AG04449 (cell line): ENCODE data around the gene HYAL1.
"Not testable (repeated sequence)": the region's sequence is repeated elsewhere in the genome, so short reads cannot be mapped to it uniquely, and the experiment has no call there.

ENCODE experiments used
- CTCF ChIA-PET: fragments of 350-600 bp; formaldehyde crosslinking; extraction: SDS; loops from one replicate; lab custom pipeline; 2021; ENCODE audit warnings: antibody characterized with exemption; lab: Yijun Ruan, JAX
- POLR2A ChIA-PET: fragments of 400-600, 350-600 bp; formaldehyde crosslinking; extraction: SDS; loops from one replicate; lab custom pipeline; 2020; ENCODE audit warnings: antibody characterized with exemption, inconsistent platforms; lab: Yijun Ruan, JAX
- DNase-seq: peaks from one replicate; pipeline ENCODE4 v3.0.0-alpha.2; 2010; ENCODE audit warnings: low read depth, low spot score
- H3K4me3 ChIP-seq: 2 replicates; pipeline ENCODE4 v1.5.1; 2011; ENCODE audit warnings: low read depth, mild to moderate bottlenecking, control low read depth, low read length
- TF ChIP-seq, protein P1 (sequence below): IDR thresholded peaks from one replicate; pipeline ENCODE4 v1.5.1; 2011; ENCODE audit warnings: mild to moderate bottlenecking, moderate library complexity, low read length, control low read depth, inconsistent platforms; ENCODE audit not compliant: insufficient read depth; ENCODE audit errors: missing control alignments

Gene HYAL1

DNA sequence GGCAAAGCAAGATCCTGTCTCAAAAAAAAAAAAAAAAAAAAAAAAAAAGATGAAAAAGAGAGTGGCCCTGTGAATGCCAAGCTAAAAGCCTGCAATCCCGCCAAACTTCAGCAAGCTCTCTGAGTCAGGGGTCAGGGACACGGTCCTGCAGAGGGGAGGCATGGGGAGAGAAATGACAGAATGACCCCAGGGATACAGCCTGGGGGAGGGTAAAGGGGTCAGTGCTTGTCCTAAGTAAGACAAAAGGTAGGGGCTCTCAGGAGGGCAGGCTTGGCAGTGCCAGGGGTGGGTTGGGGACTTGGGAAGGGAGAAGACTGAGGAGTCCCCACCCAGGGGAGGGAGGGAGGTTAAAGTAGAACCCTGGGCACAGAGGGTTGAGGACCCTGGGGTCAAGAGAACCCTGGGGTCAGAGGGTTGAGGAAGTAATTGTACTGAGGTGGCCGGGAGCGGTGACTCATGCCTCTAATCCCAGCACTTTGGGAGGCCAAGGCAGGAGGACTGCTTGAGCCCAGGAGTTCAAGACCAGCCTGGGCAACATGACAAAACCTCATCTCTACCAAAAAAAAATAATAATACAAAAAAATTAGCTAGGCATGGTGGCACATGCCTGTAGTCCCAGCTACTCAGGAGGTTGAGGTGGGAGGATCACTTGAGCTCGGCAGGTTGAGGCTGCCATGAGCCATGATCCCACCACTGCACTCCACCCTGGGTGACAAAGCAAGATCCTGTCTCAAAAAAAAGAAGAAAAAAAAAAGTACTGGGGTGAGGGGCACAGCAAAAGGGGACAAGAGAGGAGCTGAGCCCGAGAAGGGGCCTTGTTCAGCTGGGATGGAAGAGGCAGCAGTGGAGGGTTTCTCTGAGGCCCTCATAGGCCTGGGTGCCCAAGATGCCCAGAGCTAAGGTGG lies 39.6 kb downstream of the HYAL1 start:
- TF ChIP-seq, protein P1, sequence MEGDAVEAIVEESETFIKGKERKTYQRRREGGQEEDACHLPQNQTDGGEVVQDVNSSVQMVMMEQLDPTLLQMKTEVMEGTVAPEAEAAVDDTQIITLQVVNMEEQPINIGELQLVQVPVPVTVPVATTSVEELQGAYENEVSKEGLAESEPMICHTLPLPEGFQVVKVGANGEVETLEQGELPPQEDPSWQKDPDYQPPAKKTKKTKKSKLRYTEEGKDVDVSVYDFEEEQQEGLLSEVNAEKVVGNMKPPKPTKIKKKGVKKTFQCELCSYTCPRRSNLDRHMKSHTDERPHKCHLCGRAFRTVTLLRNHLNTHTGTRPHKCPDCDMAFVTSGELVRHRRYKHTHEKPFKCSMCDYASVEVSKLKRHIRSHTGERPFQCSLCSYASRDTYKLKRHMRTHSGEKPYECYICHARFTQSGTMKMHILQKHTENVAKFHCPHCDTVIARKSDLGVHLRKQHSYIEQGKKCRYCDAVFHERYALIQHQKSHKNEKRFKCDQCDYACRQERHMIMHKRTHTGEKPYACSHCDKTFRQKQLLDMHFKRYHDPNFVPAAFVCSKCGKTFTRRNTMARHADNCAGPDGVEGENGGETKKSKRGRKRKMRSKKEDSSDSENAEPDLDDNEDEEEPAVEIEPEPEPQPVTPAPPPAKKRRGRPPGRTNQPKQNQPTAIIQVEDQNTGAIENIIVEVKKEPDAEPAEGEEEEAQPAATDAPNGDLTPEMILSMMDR: no peak
- peak overlapping the region; percentile 36 for H3K4me3 ChIP-seq
- ChIA-PET CTCF (interaction anchor here (0.8 to 40.0 kb wide), 10 partner anchors 9 to 72 kb away, joined by 3 to 1609 read pairs (median 3); partner anchors contain the start of genes GNAI2 and GNAT1), POLR2A (interaction anchor here (0.6 to 2.9 kb wide), 12 partner anchors 9 to 64 kb away, joined by 3 to 14 read pairs (median 4); partner anchors contain the start of gene GNAI2)
- DNase-seq: no peak

DNA sequence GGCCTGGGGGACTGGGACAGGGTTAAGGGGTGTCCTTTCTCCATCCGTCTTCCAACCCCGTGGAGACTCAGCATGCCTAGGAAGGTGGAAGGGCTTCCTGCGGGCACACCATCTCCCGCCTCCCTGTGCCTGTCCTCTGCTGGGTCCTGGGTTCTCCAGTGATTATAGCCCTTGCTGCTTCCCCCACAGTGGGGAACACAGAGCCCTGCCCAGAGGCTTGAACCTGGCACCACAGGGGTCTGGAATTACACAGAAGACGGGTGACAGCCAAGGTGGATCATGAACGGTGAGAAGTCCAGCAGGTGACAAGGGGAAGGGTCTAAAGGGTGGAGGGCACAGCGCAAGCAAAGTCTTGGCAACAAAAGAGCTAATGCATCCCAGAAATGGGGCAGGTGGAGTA lies 40.6 kb downstream of the HYAL1 start:
- CTCF ChIA-PET: interaction anchor here (0.8 to 40.0 kb wide), 5 partner anchors 10 to 71 kb away, joined by 3 to 1609 read pairs (median 4); partner anchors contain the start of gene GNAI2

DNA sequence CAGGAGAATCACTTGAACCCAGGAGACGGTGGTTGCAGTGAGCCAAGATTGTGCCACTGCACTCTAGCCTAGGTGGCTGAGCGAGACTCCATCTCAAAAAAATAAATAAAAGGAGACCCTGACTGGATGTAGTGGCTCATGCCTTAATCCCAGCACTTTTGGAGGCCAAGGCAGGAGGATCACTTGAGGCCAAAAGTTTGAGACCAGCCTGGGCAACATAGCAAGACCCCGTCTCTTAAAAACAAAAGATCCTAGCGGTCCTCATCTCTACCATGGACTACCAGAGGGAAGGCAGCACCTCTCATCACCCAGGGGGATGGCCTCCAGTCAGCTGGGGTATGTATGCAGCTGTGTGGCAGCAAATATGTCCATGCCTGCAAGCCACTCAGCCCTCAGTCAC lies 41.2 kb downstream of the HYAL1 start:
- CTCF ChIA-PET: interaction anchor here (40.0 to 47.4 kb wide), 2 partner anchors 4 to 23 kb away, joined by 1609 read pairs; partner anchors contain the start of genes GNAI2, LSMEM2 and SEMA3B
- DNase-seq, H3K4me3 ChIP-seq, POLR2A ChIA-PET: not testable (repeated sequence)

More for the DNA sequence above, 40.6 kb downstream of the HYAL1 start:
- DNase-seq: no peak
- POLR2A ChIA-PET: interaction anchor here (0.6 to 2.9 kb wide), 3 partner anchors 16 to 36 kb away, joined by 3 to 14 read pairs (median 7); partner anchors contain the start of gene GNAI2
- TF ChIP-seq, protein P1: no peak
- no peak overlapping the region for H3K4me3 ChIP-seq

DNA sequence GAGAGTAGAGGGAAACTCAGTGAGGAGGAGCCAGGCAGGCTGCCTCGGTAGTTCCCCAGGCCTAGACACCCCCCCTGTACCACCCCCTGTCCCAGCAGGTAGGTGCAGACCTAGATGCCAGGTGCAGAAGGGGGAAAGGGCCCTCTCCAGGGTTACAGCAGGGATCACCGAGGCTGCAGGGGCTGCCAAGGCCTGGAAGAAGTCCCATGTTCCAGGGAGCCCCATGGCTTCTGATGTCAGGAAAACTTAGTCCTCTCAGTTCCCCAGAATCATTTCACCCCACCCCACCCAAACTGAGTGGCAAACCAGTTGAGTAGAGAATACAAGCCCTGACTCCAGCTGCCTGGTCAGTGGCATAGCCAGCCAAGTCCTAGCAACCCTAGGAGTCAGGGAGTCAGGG lies 41.9 kb downstream of the HYAL1 start:
- ChIA-PET POLR2A (interaction anchor here (0.6 to 0.7 kb wide), 2 partner anchors 13 to 26 kb away, joined by 3 read pairs; no protein-coding TSS in a partner anchor), CTCF (interaction anchor here (0.8 to 47.4 kb wide), 7 partner anchors 4 to 68 kb away, joined by 3 to 1609 read pairs (median 4); partner anchors contain the start of genes GNAI2, LSMEM2, SEMA3B and SLC38A3)
- TF ChIP-seq, protein P1: no peak

DNA sequence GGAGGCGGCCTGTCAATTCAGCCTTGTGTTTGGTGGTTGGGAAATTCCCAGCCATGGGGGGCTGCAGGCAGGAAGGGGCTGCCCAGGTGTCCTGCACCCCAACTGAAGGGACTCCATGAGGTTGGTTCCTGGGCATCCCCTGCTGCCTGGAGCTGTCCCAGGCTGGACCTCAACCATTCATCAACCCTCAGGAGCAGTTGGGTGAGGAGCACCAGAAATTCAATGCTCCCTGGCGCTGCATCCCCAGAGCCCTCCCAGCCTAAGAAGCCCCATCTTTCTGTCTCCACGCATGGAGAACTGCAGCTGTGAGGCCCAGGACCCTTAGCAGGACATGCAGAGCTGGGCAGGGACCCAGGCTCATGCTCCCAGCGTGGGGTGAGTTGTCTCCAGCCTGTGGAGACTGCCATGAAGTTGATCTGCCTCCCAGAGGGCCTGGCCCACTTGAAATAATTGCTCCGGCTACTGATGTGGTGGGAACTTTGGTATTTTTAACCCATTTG lies 42.4 kb downstream of the HYAL1 start:
- ChIA-PET POLR2A (interaction anchor here (0.6 to 0.7 kb wide), 2 partner anchors 12 to 25 kb away, joined by 3 read pairs; no protein-coding TSS in a partner anchor), CTCF (interaction anchor here (0.8 to 47.4 kb wide), 8 partner anchors 5 to 67 kb away, joined by 3 to 1609 read pairs (median 7); partner anchors contain the start of genes GNAI2, LSMEM2, SEMA3B and SLC38A3)
- no peak for DNase-seq
- TF ChIP-seq, protein P1: no peak
- peak overlapping the region; percentile 57 for H3K4me3 ChIP-seq

More for the DNA sequence above, 41.9 kb downstream of the HYAL1 start:
- no peak overlapping the region for H3K4me3 ChIP-seq
- no peak for DNase-seq

GRCh38 chr3:50260027-50260941 lies 43.1 kb downstream of the HYAL1 start:
- peak overlapping the region; percentile 57 for H3K4me3 ChIP-seq
- no peak for DNase-seq
- TF ChIP-seq, protein P1: peak; percentile 94
- CTCF ChIA-PET: interaction anchor here (0.7 to 47.4 kb wide), 9 partner anchors 5 to 67 kb away, joined by 3 to 1609 read pairs (median 10); partner anchors contain the start of genes GNAI2, GNAT1, IFRD2 and LSMEM2
- POLR2A ChIA-PET: interaction anchor here (1.0 to 1.2 kb wide), 4 partner anchors 9 to 24 kb away, joined by 3 to 6 read pairs (median 4); partner anchors contain the start of genes GNAI2 and SEMA3B
